K562 (cell line): ENCODE measurements around the gene RASD2. TPM values are rescaled to one million over a fixed set of nuclear protein-coding genes. Genes with fewer than 3 reads are reported as not detected.

Experiments used
- BHLHE40 ChIP-seq: IDR thresholded peaks from 2 replicates; pipeline ENCODE4 v1.6.1; 2011; ENCODE audit warnings: low read length, improper control_type of control experiment
- BRD9 ChIP-seq: fragments of 450-650 bp; IDR thresholded peaks from 2 replicates; pipeline ENCODE4 v1.6.1; 2018; ENCODE audit warnings: low read depth; ENCODE audit not compliant: partially characterized antibody
- CBX1 ChIP-seq: sonication (generic); IDR thresholded peaks from 2 replicates; pipeline ENCODE4 v1.6.1; 2016; ENCODE audit warnings: antibody characterized with exemption, low read depth, mild to moderate bottlenecking
- CBX8 ChIP-seq: fragments of 200-600 bp; sonication (generic); IDR thresholded peaks from 2 replicates; pipeline ENCODE4 v1.6.1; 2012; ENCODE audit warnings: borderline replicate concordance, mixed run types, low read depth, mild to moderate bottlenecking, moderate library complexity, mixed read lengths, low read length, control low read depth, inconsistent platforms; ENCODE audit not compliant: poor library complexity, severe bottlenecking; ENCODE audit errors: extremely low read depth
- DIDO1 ChIP-seq: fragments of 450-650 bp; IDR thresholded peaks from 2 replicates; pipeline ENCODE4 v1.6.1; 2016; ENCODE audit warnings: low read depth, missing biosample characterization, missing genetic modification characterization
- JUND ChIP-seq, 2 experiments: IDR thresholded peaks; 2 replicates in 1 of 2; 3 replicates in 1 of 2; pipeline ENCODE4 v1.6.1; 2011; ENCODE audit warnings: borderline replicate concordance in 2 of 2, low read depth in 2 of 2, low read length in 2 of 2, improper control_type of control experiment in 1 of 2, missing biosample characterization in 1 of 2, missing genetic modification characterization in 1 of 2, missing genetic modification reagents in 1 of 2
- KLF10 ChIP-seq: fragments of 250-450 bp; sonication (Bioruptor Pico); IDR thresholded peaks from 2 replicates; pipeline ENCODE4 v1.6.1; 2021; ENCODE audit warnings: matching md5 sums
- LEF1 ChIP-seq: fragments of 450-650 bp; IDR thresholded peaks from 2 replicates; pipeline ENCODE4 v1.6.1; 2016; ENCODE audit warnings: mild to moderate bottlenecking
- MTA1 ChIP-seq: fragments of 450-650 bp; IDR thresholded peaks from 2 replicates; pipeline ENCODE4 v1.6.1; 2017; ENCODE audit warnings: borderline replicate concordance
- NR4A1 ChIP-seq, 2 experiments: fragments of 250-450 bp in 1 of 2; fragments of 450-650 bp in 1 of 2; sonication (Bioruptor Pico) in 1 of 2; IDR thresholded peaks; 2 replicates each; pipeline versions ENCODE4 v1.4.0 to v1.6.1; 2016 to 2020; ENCODE audit warnings: mild to moderate bottlenecking in 2 of 2, missing compliant biosample characterization in 1 of 2, missing genetic modification characterization in 1 of 2, moderate library complexity in 1 of 2
- SAP30 ChIP-seq: fragments of 200-600 bp; sonication (generic); IDR thresholded peaks from 2 replicates; pipeline ENCODE4 v1.6.1; 2012; ENCODE audit warnings: borderline replicate concordance, low read depth, mild to moderate bottlenecking, moderate library complexity, low read length, control low read depth, inconsistent platforms; ENCODE audit not compliant: insufficient read depth, poor library complexity, severe bottlenecking
- SFPQ ChIP-seq: fragments of 200-400 bp; formaldehyde crosslinking; IDR thresholded peaks from 2 replicates; pipeline ENCODE4 v1.6.1; 2017; ENCODE audit warnings: mild to moderate bottlenecking, low read depth, low read length, moderate library complexity
- SMARCA4 ChIP-seq: fragments of 450-650 bp; IDR thresholded peaks from 2 replicates; pipeline ENCODE4 v1.6.1; 2016
- TAF1 ChIP-seq: IDR thresholded peaks from 2 replicates; pipeline ENCODE4 v1.6.1; 2011; ENCODE audit warnings: mild to moderate bottlenecking, low read length, moderate library complexity; ENCODE audit not compliant: insufficient read depth, control insufficient read depth, severe bottlenecking; ENCODE audit errors: extremely low read depth
- VEZF1 ChIP-seq: fragments of 200-800 bp; sonication (Bioruptor generic); IDR thresholded peaks from 2 replicates; pipeline ENCODE4 v1.6.1; 2017; ENCODE audit warnings: missing genetic modification characterization, missing compliant biosample characterization
- ZBTB12 ChIP-seq: fragments of 250-450 bp; sonication (Bioruptor Pico); IDR thresholded peaks from 2 replicates; pipeline ENCODE4 v1.4.0; 2020
- ZFP1 ChIP-seq: fragments of 450-650 bp; formaldehyde crosslinking; IDR thresholded peaks from 2 replicates; pipeline ENCODE4 v1.4.0; 2020; ENCODE audit warnings: mild to moderate bottlenecking, mixed read lengths
- ZMIZ1 ChIP-seq, 2 experiments: fragments of 150-350 bp in 1 of 2; IDR thresholded peaks; 2 replicates each; pipeline ENCODE4 v1.6.1; 2012 to 2016; ENCODE audit warnings: low read depth in 2 of 2, low read length in 2 of 2, mild to moderate bottlenecking in 1 of 2, moderate library complexity in 1 of 2
- ZNF766 ChIP-seq: fragments of 200-800 bp; sonication (Bioruptor generic); conservative IDR thresholded peaks from 2 replicates; pipeline ENCODE4 v1.6.1; 2016; ENCODE audit warnings: missing genetic modification characterization, missing compliant biosample characterization
- polyA plus RNA-seq, 8 experiments: library from polyadenylated mRNA; depleted of rRNA in 4 of 8; stranded (reverse) in 5 of 8; unstranded in 3 of 8; fragments of >200 nt; fragmentation: Nextera tagmentation in 2 of 8; fragmentation: Illumina TruSeq in 1 of 8; extraction: Ambion mirVana in 2 of 8; extraction: Trizol in 1 of 8; gene quantifications; 2 replicates each; pipeline versions ENCODE4 v1.2.1 to v1.2.3, GENCODE V29; 2011 to 2014; ENCODE audit warnings: inconsistent platforms in 1 of 8, missing spikeins in 1 of 8
- total RNA-seq, 7 experiments: library from RNA; depleted of rRNA in 6 of 7; stranded (reverse); fragments of >200 nt in 6 of 7; fragmentation: Illumina TruSeq in 2 of 7; extraction: Trizol in 2 of 7; gene quantifications; 2 replicates each; pipeline versions ENCODE4 v1.2.1 to v1.2.3, GENCODE V29; 2011 to 2021; ENCODE audit warnings: low replicate concordance in 1 of 7

Gene RASD2
- total and polyA plus RNA-seq, 9 of the 15 experiments (the other 6 are each of a cell fraction or from before 2014, with no cell fraction given), result 0.05 TPM; not detected in 8

GRCh38 chr22:35491908-35492380 is 48.7 kb upstream of the RASD2 start (continued):
- TF ChIP-seq VEZF1 (CRISPR knock-in tag) (peak; percentile 64), KLF10 (CRISPR knock-in tag) (no peak), CBX8 (no peak), ZFP1 (CRISPR knock-in tag) (no peak), SAP30 (no peak), BRD9 (no peak), ZBTB12 (no peak), BHLHE40 (no peak), ZMIZ1 (IDR thresholded peaks at IDR 0.05; ENCODE audit: low read depth in 2 of 2, low read length in 2 of 2) (no peak), JUND (IDR thresholded peaks at IDR 0.05; ENCODE audit: borderline replicate concordance, low read depth, low read length) (no peak), JUND (tag; IDR thresholded peaks at IDR 0.05; ENCODE audit: borderline replicate concordance, low read depth, low read length) (no peak), ZNF766 (peak; percentile 75; the same call in 1 of the 2 replicates), DIDO1 (tag) (peak; percentile 46; the same call in 1 of the 2 replicates), SMARCA4 (no peak), TAF1 (no peak), LEF1 (no peak), NR4A1 (CRISPR knock-in tag; IDR thresholded peaks at IDR 0.05) (no peak), NR4A1 (tag; IDR thresholded peaks at IDR 0.05) (no peak), MTA1 (no peak), SFPQ (no peak), CBX1 (peak; percentile 87; the same call in 1 of the 2 replicates)
